ENCODE data around the gene APAF1.

- TF ChIP-seq CTCF (conservative IDR thresholded peaks at IDR 0.05) (no peak), EZH2 (IDR thresholded peaks at IDR 0.05; ENCODE audit: low read depth) (no peak)
Measured at GRCh38 chr12:98752726-98753125, 107.6 kb downstream of the APAF1 start.
